Suprapubic skin (tissue), 3 donors: ENCODE results near the gene DLGAP4.

Experiments
- POLR2A ChIP-seq, 2 donors: fragments of 450-650 bp; IDR thresholded peaks; one replicate each; pipeline ENCODE4 v1.6.1; 2017; ENCODE audit warnings: antibody characterized with exemption in 2 of 2, mild to moderate bottlenecking in 2 of 2, moderate library complexity in 2 of 2
- TF ChIP-seq, protein P1 (sequence below), 2 donors: fragments of 200-600 bp in 1 of 2; fragments of 450-650 bp in 1 of 2; sonication (generic) in 1 of 2; IDR thresholded peaks; one replicate each; pipeline ENCODE4 v1.5.1; 2016 to 2019; ENCODE audit warnings: antibody characterized with exemption in 2 of 2, mild to moderate bottlenecking in 1 of 2, moderate library complexity in 1 of 2

DNA sequence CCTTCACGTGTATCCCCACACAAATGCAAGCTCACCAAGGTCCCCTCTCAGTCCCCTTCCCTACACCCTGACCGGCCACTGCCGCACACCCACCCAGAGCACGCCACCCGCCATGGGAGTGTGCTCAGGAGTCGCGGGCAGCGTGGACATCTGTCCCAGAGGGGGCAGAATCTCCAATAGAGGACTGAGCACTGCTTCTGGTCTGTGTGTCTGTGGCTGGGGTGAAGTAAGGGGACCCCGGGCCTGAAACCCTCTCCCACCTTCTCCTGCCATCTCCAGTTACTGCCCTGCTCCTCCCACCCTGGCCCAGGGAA, 243.4 kb downstream of the DLGAP4 start:
- no peak for TF ChIP-seq POLR2A (IDR thresholded peaks at IDR 0.05)
- TF ChIP-seq, protein P1, sequence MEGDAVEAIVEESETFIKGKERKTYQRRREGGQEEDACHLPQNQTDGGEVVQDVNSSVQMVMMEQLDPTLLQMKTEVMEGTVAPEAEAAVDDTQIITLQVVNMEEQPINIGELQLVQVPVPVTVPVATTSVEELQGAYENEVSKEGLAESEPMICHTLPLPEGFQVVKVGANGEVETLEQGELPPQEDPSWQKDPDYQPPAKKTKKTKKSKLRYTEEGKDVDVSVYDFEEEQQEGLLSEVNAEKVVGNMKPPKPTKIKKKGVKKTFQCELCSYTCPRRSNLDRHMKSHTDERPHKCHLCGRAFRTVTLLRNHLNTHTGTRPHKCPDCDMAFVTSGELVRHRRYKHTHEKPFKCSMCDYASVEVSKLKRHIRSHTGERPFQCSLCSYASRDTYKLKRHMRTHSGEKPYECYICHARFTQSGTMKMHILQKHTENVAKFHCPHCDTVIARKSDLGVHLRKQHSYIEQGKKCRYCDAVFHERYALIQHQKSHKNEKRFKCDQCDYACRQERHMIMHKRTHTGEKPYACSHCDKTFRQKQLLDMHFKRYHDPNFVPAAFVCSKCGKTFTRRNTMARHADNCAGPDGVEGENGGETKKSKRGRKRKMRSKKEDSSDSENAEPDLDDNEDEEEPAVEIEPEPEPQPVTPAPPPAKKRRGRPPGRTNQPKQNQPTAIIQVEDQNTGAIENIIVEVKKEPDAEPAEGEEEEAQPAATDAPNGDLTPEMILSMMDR (IDR thresholded peaks at IDR 0.05) = no peak
